Erythroblast (primary cell): ENCODE measurements around the gene AMBRA1.

Experiments used
- GATA1 ChIP-seq: IDR thresholded peaks from 2 replicates; pipeline ENCODE4 v1.6.1; 2011; ENCODE audit warnings: low read depth, mild to moderate bottlenecking, control low read depth, low read length, moderate library complexity
- POLR2A ChIP-seq: IDR thresholded peaks from 2 replicates; pipeline ENCODE4 v1.6.1; 2011; ENCODE audit warnings: mild to moderate bottlenecking, low read length

- no peak for TF ChIP-seq POLR2A
- no peak for TF ChIP-seq GATA1
Measured at GRCh38 chr11:46489656-46490560, 103.9 kb downstream of the AMBRA1 start.
